ENCODE measurements around the gene STAT5A.
"Not testable (repeated sequence)": the region's sequence is repeated elsewhere in the genome, so short reads cannot be mapped to it uniquely, and the experiment has no call there.

STAT5A gene

DNA sequence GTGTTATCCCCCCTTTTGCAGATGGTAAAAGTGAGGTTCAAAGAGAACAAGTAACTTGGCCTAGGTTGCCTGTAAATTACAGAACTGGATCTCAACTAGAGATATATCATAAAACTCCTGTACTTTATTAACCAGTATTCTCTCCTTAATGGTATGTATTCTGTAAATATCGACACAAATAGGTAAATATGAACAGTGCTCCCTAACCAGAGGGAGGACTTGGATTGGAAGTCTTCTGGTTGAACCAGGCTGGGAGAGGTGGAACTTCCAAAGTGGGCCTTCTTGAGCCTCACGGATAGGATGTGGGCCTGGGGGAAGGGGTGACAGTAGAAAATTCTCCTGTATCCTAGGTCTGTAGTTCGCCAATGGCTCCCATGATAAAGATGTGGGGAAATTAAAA, 7.7 kb downstream of the STAT5A start:
- Mint-ChIP-seq H3K27me3 (no peaks in the 10 kb centered on the region), H3K4me3 (no peak overlapping the region), H3K27ac (peak overlapping the region in 1 of 2 donors; percentile 28), H3K4me1 (ENCODE audit: low read depth in 2 of 2) (peaks cover 14% of the 10 kb centered on the region in 2 donors), H3K9me3 (no peaks in the 10 kb centered on the region), H3K36me3 (ENCODE audit: insufficient read depth) (peaks cover 53% of the 10 kb centered on the region)
- ATAC-seq (replicated peaks) = no peak
- DNase-seq = no peak

DNA sequence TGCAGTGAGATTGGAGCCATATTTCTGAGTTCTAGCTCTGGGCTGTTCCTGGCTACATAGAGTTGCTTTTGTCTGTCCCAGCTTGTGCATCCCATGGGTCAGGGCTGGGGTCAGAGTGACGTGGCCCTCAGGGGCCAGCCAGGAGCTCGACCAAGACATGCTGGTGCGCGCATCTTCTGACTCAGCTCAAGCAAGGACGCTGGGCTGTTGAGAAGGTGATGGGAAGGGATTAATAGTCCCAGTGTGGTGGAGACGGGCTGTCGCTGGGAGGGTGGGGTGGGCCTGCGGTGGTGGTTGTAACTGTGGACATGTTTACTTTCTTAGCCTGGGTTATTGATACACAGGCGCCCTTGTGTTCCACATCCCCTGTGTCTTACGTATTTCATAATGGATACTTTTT, 9.5 kb downstream of the STAT5A start:
- peaks cover 56% of the 10 kb centered on the region for H3K36me3 Mint-ChIP-seq (ENCODE audit: insufficient read depth)
- ATAC-seq (replicated peaks); H3K4me1 Mint-ChIP-seq (ENCODE audit: low read depth in 2 of 2); DNase-seq; H3K27me3 Mint-ChIP-seq; H3K4me3 Mint-ChIP-seq; H3K9me3 Mint-ChIP-seq; H3K27ac Mint-ChIP-seq: not testable (repeated sequence)

DNA sequence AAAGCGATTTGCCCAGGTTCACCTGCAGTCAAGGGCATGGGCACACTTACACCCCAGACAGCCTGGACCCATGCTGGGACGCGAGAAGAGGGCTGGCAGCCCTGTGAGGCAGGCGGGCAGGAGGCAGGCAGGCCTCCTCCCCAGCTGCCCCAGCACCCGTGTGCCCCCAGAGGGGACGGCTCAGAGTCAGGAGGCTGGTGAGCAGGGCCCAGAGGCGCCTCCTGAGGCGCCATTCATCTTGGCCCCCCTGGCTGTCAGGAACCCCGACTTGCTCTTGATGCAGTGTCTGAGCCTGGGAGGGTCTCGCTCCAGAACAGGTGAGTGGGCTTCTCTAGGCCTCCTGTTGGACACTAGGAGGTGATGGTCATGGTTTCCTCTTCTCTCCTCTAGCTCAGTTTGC, 11.1 kb downstream of the STAT5A start:
- not testable (repeated sequence) for H3K4me3 Mint-ChIP-seq

DNA sequence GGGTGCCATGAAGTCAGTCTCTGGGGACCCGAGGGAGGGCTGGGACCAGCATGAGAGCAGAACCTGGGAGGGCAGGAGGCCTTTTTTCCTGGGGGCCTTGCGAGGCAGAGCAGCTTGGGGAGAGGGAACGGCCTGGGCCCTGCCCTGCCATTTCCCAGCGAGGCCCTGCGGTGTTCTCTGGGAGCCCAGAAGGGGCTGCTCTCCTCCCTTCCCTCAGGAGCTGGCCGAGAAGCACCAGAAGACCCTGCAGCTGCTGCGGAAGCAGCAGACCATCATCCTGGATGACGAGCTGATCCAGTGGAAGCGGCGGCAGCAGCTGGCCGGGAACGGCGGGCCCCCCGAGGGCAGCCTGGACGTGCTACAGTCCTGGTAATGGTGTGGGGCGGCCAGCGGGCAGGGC, 11.6 kb downstream of the STAT5A start:
- ATAC-seq (replicated peaks); DNase-seq: not testable (repeated sequence)

More for the DNA sequence above, 11.1 kb downstream of the STAT5A start:
- H3K9me3 Mint-ChIP-seq; H3K4me1 Mint-ChIP-seq (ENCODE audit: low read depth in 2 of 2); ATAC-seq (replicated peaks); H3K27me3 Mint-ChIP-seq; DNase-seq: not testable (repeated sequence)
- Mint-ChIP-seq H3K27ac (peak overlapping the region in 1 of 2 donors; percentile 79), H3K36me3 (ENCODE audit: insufficient read depth) (peaks cover 65% of the 10 kb centered on the region)

DNA sequence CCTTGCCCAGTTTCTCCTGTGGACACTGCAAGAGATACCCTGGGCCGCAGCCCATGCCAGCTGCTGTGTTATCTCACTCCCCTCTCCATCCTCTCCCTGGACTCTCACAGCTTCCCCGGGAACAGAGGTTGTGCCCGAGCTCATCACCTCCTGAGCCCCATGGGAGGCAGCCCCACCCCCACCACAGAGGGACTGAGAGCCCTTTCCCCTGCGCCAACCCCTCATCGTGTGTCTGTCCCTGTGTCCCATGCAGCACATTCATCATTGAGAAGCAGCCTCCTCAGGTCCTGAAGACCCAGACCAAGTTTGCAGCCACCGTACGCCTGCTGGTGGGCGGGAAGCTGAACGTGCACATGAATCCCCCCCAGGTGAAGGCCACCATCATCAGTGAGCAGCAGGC, 12.7 kb downstream of the STAT5A start:
- Mint-ChIP-seq H3K9me3 (no peaks in the 10 kb centered on the region), H3K27me3 (no peaks in the 10 kb centered on the region), H3K27ac (peak overlapping the region in 1 of 2 donors; percentile 71), H3K4me1 (ENCODE audit: low read depth in 2 of 2) (peaks cover 5 to 6% of the 10 kb centered on the region in 2 donors), H3K36me3 (ENCODE audit: insufficient read depth) (peaks cover 68% of the 10 kb centered on the region), H3K4me3 (no peak overlapping the region)
- DNase-seq = no peak
- ATAC-seq (replicated peaks) = no peak

More for the DNA sequence above, 11.6 kb downstream of the STAT5A start:
- not testable (repeated sequence) for H3K4me3 Mint-ChIP-seq; H3K27me3 Mint-ChIP-seq; H3K9me3 Mint-ChIP-seq; H3K4me1 Mint-ChIP-seq (ENCODE audit: low read depth in 2 of 2); H3K27ac Mint-ChIP-seq
- peaks cover 66% of the 10 kb centered on the region for H3K36me3 Mint-ChIP-seq (ENCODE audit: insufficient read depth)

DNA sequence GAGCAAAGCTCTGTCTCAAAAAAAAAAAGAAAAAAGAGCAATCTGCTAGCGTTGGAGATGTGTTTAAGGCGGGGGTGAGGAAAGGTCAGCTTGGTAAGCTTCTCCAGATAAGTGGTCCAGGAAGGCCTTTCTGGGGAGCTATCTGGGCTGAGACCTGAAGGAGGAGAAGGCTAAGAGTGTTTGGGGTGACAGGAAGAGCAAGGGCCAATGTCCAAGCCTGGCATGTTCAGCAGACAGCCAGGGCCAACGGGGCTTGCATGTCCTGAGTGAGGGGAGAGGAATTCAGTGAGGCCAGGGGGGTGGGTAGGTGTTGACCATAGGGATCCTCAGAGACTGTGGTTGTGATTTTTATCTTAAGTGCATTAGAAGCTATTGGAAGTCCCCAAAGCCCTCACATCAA, 15.4 kb downstream of the STAT5A start:
- Mint-ChIP-seq H3K9me3 (no peaks in the 10 kb centered on the region), H3K4me1 (ENCODE audit: low read depth in 2 of 2) (peaks cover 6 to 8% of the 10 kb centered on the region in 2 donors), H3K27ac (peak overlapping the region; percentile 53 to 77), H3K36me3 (ENCODE audit: insufficient read depth) (peaks cover 76% of the 10 kb centered on the region), H3K27me3 (no peaks in the 10 kb centered on the region), H3K4me3 (no peak overlapping the region)
- no peak for DNase-seq
- no peak for ATAC-seq (replicated peaks)

DNA sequence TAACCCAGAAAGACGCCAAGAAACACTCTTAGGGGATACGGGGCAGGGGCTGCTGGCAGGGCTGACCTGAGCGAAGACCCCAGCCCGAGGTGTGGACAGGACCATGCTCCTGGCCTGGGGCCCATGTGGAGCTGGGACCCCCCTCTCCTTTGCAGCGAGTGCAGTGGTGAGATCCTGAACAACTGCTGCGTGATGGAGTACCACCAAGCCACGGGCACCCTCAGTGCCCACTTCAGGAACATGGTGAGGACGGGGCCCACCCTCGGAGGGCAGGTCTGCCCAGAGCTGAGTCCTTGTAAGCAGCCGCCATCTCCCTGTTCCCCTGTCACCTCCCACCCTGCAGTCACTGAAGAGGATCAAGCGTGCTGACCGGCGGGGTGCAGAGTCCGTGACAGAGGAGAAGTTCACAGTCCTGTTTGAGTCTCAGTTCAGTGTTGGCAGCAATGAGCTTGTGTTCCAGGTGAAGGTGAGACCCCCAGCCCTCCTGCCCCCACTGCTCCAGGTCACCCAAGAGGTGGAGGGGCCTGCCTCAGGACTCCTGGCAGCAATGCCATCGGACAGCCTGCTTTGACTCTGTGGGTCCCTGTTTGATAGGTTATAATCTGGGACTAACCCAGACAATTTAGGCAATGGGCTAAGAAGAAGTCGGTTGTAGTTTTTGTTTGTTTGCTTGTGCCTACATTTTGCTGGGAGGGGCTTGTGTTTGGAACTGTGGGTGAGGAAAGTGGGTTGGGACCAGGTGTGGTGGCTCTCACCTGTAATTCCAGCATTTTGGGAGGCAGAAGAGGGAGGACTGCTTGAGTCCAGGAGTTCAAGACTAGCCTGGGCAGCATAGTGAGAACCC, 16.1 kb downstream of the STAT5A start:
- Mint-ChIP-seq H3K9me3 (no peaks in the 10 kb centered on the region), H3K27ac (peak overlapping the region; percentile 64 to 80), H3K4me1 (ENCODE audit: low read depth in 2 of 2) (peaks cover 6 to 9% of the 10 kb centered on the region in 2 donors), H3K27me3 (no peaks in the 10 kb centered on the region), H3K4me3 (no peak overlapping the region), H3K36me3 (ENCODE audit: insufficient read depth) (peaks cover 76% of the 10 kb centered on the region)
- ATAC-seq (replicated peaks) (no peak), DNase-seq (no peak)

DNA sequence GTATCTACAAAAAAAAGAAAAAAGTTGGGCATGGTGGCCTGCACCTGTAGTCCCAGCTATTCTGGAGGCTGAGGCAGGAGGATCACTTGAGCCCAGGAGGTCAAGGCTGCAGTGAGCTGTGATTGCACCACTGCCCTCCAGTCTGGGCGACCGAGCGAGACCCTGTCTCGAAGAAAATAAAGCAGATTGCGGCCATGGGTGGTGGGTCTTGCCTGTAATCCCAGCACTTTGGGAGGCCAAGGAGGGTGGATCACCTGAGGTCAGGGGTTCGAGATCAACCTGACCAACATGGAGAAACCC, 16.7 kb downstream of the STAT5A start:
- H3K36me3 Mint-ChIP-seq (ENCODE audit: insufficient read depth) = peaks cover 77% of the 10 kb centered on the region
- H3K9me3 Mint-ChIP-seq; ATAC-seq (replicated peaks); DNase-seq; H3K4me1 Mint-ChIP-seq (ENCODE audit: low read depth in 2 of 2); H3K4me3 Mint-ChIP-seq; H3K27me3 Mint-ChIP-seq: not testable (repeated sequence)
- peak overlapping the region in 1 of 2 donors; percentile 80 for H3K27ac Mint-ChIP-seq

DNA sequence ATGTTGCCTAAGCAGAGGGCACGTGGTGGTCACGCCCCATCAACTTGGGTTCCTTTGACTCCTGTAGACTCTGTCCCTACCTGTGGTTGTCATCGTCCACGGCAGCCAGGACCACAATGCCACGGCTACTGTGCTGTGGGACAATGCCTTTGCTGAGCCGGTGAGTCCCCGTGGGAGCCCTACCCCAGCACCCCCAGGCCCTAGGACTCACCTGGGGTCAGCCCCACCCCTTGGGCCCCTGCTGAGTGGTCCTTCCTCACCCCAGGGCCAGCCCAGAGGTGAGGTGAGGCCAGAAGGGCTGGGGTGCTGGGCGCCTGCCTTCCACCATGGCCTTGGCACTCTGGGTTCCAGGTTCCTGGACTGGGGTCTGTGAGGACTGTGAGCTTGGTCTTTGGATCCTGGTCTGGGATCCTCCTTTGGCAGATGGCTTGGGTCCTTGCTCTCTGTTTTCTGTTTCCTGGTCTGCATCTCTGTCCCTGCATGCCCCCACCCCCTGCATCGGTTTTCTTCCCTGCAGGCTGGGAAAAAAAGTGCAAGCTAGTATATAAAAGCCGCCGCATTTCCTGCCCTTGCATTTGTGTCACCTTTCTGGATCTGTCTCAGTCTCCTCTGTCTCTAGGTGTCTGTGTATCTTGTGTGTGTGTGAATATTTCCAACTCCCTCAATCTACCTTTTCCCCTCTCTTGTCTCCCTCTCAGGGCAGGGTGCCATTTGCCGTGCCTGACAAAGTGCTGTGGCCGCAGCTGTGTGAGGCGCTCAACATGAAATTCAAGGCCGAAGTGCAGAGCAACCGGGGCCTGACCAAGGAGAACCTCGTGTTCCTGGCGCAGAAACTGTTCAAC, 17.5 kb downstream of the STAT5A start:
- Mint-ChIP-seq H3K36me3 (ENCODE audit: insufficient read depth) (peaks cover 85% of the 10 kb centered on the region), H3K4me1 (ENCODE audit: low read depth in 2 of 2) (peaks cover 7 to 11% of the 10 kb centered on the region in 2 donors), H3K4me3 (no peak overlapping the region), H3K27ac (peak overlapping the region; percentile 59 to 89), H3K9me3 (no peaks in the 10 kb centered on the region), H3K27me3 (no peaks in the 10 kb centered on the region)
- DNase-seq (no peak), ATAC-seq (replicated peaks) (no peak)

DNA sequence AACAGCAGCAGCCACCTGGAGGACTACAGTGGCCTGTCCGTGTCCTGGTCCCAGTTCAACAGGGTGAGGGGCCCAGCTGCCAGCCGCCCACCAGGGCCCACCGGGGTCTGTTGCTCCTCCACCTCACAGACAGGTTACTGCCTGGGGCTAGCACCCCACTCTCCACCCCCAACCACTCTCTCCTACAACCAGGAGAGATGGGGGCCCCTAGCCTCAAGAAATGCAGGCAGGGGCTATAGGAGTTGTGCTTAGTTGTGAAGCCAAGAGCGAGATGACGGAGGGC, 18.0 kb downstream of the STAT5A start:
- Mint-ChIP-seq H3K9me3 (no peaks in the 10 kb centered on the region), H3K36me3 (ENCODE audit: insufficient read depth) (peaks cover 84% of the 10 kb centered on the region), H3K27me3 (no peaks in the 10 kb centered on the region), H3K27ac (peak overlapping the region; percentile 59 to 89), H3K4me1 (ENCODE audit: low read depth in 2 of 2) (peaks cover 9 to 14% of the 10 kb centered on the region in 2 donors), H3K4me3 (no peak overlapping the region)
- DNase-seq (no peak), ATAC-seq (replicated peaks) (no peak)

DNA sequence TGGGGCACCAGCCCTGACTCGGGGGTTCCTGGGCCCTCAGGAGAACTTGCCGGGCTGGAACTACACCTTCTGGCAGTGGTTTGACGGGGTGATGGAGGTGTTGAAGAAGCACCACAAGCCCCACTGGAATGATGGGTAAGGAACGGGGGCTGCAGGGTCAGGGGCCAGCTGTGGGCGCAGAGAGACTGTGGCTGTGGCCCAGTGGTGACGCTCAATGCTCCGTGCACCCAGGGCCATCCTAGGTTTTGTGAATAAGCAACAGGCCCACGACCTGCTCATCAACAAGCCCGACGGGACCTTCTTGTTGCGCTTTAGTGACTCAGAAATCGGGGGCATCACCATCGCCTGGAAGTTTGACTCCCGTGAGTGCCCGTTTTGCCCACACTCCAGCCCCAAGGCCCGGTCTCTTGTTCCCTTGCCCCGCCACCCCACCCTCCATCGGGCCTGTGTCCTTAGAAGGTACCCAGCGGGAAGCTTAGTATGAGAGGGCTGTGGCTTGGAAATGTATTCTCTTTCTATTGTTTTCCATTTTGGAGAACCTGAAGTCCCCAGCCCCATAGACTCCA, 19.1 kb downstream of the STAT5A start:
- DNase-seq = no peak
- H3K4me1 Mint-ChIP-seq (ENCODE audit: low read depth in 2 of 2) = peaks cover 10 to 22% of the 10 kb centered on the region in 2 donors
- peaks cover 82% of the 10 kb centered on the region for H3K36me3 Mint-ChIP-seq (ENCODE audit: insufficient read depth)
- peak overlapping the region; percentile 72 to 83 for H3K27ac Mint-ChIP-seq
- no peak overlapping the region for H3K4me3 Mint-ChIP-seq
- no peaks in the 10 kb centered on the region for H3K9me3 Mint-ChIP-seq
- no peak for ATAC-seq (replicated peaks)
- H3K27me3 Mint-ChIP-seq = no peaks in the 10 kb centered on the region

DNA sequence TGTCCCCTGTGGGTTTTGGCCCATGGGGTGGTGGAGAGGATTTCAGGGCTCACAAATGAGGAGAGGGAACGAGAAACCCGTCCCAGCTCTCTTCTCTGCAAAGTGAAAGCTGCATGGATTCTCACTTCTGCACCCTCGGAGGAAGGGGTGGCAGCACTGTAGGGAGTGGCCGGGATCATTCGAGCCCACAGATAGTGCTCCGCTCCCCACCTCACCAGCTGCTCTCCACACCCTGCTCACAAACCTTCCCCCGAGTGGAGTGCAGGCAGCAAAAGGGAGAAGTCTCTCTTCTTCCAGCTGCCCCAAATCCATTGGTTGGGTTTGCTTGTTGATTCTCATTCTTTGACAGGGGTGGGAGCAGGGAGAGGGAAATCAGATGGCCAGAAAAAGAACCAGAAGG, 20.1 kb downstream of the STAT5A start:
- Mint-ChIP-seq H3K27ac (peak overlapping the region in 1 of 2 donors; percentile 83), H3K27me3 (no peaks in the 10 kb centered on the region), H3K36me3 (ENCODE audit: insufficient read depth) (peaks cover 85% of the 10 kb centered on the region), H3K4me1 (ENCODE audit: low read depth in 2 of 2) (peaks cover 14 to 22% of the 10 kb centered on the region in 2 donors), H3K4me3 (no peak overlapping the region), H3K9me3 (no peaks in the 10 kb centered on the region)
- ATAC-seq (replicated peaks) (no peak), DNase-seq (no peak)

DNA sequence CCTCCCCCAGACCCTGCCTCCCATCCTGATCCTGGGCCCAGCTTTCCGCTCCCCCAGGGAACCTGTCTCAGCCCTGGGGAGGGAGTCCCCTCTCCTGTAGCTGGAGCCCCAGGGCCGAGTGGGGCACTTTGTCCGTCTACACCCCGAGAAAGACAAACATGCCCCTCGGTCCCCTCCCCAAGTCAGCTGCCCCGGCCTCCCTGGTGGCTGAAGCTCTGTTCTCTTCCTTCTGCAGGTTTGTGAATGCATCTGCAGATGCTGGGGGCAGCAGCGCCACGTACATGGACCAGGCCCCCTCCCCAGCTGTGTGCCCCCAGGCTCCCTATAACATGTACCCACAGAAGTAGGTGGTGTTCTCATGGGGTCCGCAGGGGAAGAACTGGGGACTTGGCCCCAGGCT, 20.8 kb downstream of the STAT5A start:
- Mint-ChIP-seq H3K4me3 (no peak overlapping the region), H3K27me3 (no peaks in the 10 kb centered on the region), H3K9me3 (no peaks in the 10 kb centered on the region), H3K4me1 (ENCODE audit: low read depth in 2 of 2) (peaks cover 19 to 22% of the 10 kb centered on the region in 2 donors), H3K36me3 (ENCODE audit: insufficient read depth) (peaks cover 83% of the 10 kb centered on the region), H3K27ac (peak overlapping the region; percentile 80 to 89)
- DNase-seq = no peak
- no peak for ATAC-seq (replicated peaks)

Measured in effector memory CD8-positive, alpha-beta T cell (primary cell).